ENCODE results near the gene RIMBP3B. TPM values are rescaled to one million over a fixed set of nuclear protein-coding genes. Genes with fewer than 3 reads are reported as not detected.
"Not testable (repeated sequence)": the region's sequence is repeated elsewhere in the genome, so short reads cannot be mapped to it uniquely, and the experiment has no call there.

RIMBP3B gene
- total RNA-seq, 8 experiments from 2014 or later = 0.13 to 1.9 (median 0.45) TPM

DNA sequence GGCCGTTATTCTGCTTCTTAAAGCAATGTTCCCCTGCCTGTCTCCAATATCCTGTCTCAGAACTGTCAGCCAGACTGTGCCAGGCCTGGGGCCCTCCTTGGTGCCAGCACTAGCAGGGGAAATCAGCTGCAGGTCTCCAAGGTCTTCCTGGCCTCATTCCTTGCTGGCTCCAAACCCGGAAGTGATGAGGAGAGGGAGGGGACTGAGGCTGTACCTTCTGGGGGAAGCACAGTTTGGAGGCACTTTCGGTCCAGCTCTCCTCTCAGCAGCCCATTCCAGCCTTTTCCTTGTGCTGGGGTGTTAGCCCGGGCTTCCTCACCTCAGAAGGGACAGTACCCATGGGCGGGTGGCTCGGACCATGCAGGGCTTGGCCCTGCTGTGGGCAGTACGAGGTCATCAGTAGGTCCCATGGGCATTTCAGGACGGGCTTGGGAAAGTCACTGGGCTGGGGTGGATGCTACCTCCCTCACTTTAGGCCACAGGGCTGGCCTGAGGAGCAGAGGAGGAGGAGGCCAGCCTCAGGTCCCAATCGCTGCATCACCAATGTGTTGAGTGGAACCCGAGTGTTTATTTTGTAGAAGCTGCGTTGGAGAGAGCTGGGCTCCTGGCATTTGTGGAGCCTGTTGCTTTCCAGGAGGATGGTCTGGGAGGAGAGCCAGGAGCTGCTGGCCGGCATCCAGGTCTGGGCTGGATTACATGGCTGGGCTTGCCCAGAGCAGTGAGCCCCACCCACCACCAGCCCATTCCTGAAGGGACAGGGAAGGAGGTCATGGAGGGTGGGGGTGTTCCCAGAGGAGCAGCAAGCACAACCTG lies 52.7 kb downstream of the RIMBP3B start:
- H3K27ac ChIP-seq; H3K4me3 ChIP-seq; in situ Hi-C loops (cut with MboI; ENCODE audit: low pct_unique_long_range_greater_than_20kb in 2 of 9, low sequenced_read_pairs in 9 of 9, unreplicated experiment in 9 of 9); H3K4me1 ChIP-seq (replicated peaks in 1 of 2): not testable (repeated sequence)
- no CpG with 5 or more reads among the region's 12 CpGs for WGBS, 10 experiments
- peak; percentile 35 to 88 (median 70) for ATAC-seq (replicated peaks in 6 of 8)

- peak in 1 of 8 experiments; percentile 3 for ATAC-seq (replicated peaks in 6 of 8)
- H3K4me3 ChIP-seq; in situ Hi-C loops (cut with MboI; ENCODE audit: low pct_unique_long_range_greater_than_20kb in 2 of 9, low sequenced_read_pairs in 9 of 9, unreplicated experiment in 9 of 9); H3K4me1 ChIP-seq (replicated peaks in 1 of 2): not testable (repeated sequence)
- H3K27ac ChIP-seq = peak overlapping the region in 1 of 2 donors; percentile 78
- no CpG with 5 or more reads among the region's 6 CpGs for WGBS, 10 experiments
Observed at GRCh38 chr22:21438013-21438412, 54.5 kb downstream of the RIMBP3B start.

Other genes with a start within 250 kb of the RIMBP3B start
- 10 to 100 TPM in 4 of 8 experiments, 1 to 10 TPM in 4; 3.3 to 43.1 (median 13.9) TPM for gene HIC2, start 33.6 kb downstream of the RIMBP3B start, total RNA-seq
- gene TMEM191C, start 83.6 kb downstream of the RIMBP3B start, total RNA-seq = 10 to 100 TPM in 3 of 8 experiments, 1 to 10 TPM in 4, under 1 TPM in 1; 0.56 to 30.8 (median 5.7) TPM
- under 1 TPM in 6 of 8 experiments, not detected in 2; 0.09 to 0.92 (median 0.20) TPM for gene RIMBP3C, start 167.7 kb downstream of the RIMBP3B start, total RNA-seq
- 10 to 100 TPM; 35.6 to 71.1 (median 54.1) TPM for gene UBE2L3, start 184.0 kb downstream of the RIMBP3B start, total RNA-seq
- gene YDJC, start 246.3 kb downstream of the RIMBP3B start, total RNA-seq = 10 to 100 TPM in 6 of 8 experiments, 1 to 10 TPM in 2; 8.3 to 30.3 (median 12.1) TPM
- gene CCDC116, start 249.0 kb downstream of the RIMBP3B start, total RNA-seq = 1 to 10 TPM in 1 of 8 experiments, under 1 TPM in 7; 0.11 to 1.2 (median 0.31) TPM

All from motor neuron (in vitro differentiated cells).